GM19035 (cell line): ENCODE results near the gene PPEF2.
"Not testable (repeated sequence)": the region's sequence is repeated elsewhere in the genome, so short reads cannot be mapped to it uniquely, and the experiment has no call there.

Experiments
- ATAC-seq: cut with Tn5 transposase; IDR thresholded peaks from one replicate; pipeline ENCODE4 v1.9.1; 2021; ENCODE audit not compliant: unreplicated experiment

Gene PPEF2

GRCh38 chr4:75898536-75898935 lies 3.7 kb downstream of the PPEF2 start:
- no peak for ATAC-seq

GRCh38 chr4:75895744-75896314 lies 6.4 kb downstream of the PPEF2 start:
- no peak for ATAC-seq

- no peak for ATAC-seq
Observed at GRCh38 chr4:75892508-75892907, 9.7 kb downstream of the PPEF2 start.

GRCh38 chr4:75891611-75892010 lies 10.6 kb downstream of the PPEF2 start:
- ATAC-seq = no peak

GRCh38 chr4:75889537-75890199 lies 12.6 kb downstream of the PPEF2 start:
- no peak for ATAC-seq

GRCh38 chr4:75886104-75886503 lies 16.1 kb downstream of the PPEF2 start:
- no peak for ATAC-seq

GRCh38 chr4:75881476-75881875 lies 20.8 kb downstream of the PPEF2 start:
- no peak for ATAC-seq

GRCh38 chr4:75880278-75880677 lies 22.0 kb downstream of the PPEF2 start:
- ATAC-seq = no peak

- ATAC-seq = no peak
Observed at GRCh38 chr4:75878246-75878756, 24.0 kb downstream of the PPEF2 start.

GRCh38 chr4:75876218-75876617 lies 26.0 kb downstream of the PPEF2 start:
- ATAC-seq = no peak

- ATAC-seq = no peak
Observed at GRCh38 chr4:75869100-75869499, 33.2 kb downstream of the PPEF2 start.

- no peak for ATAC-seq
Observed at GRCh38 chr4:75867130-75867529, 35.1 kb downstream of the PPEF2 start.

- no peak for ATAC-seq
Observed at GRCh38 chr4:75860606-75861005, 41.6 kb downstream of the PPEF2 start.

GRCh38 chr4:75858721-75859120 lies 43.5 kb downstream of the PPEF2 start:
- no peak for ATAC-seq

GRCh38 chr4:75849461-75849860 lies 52.8 kb downstream of the PPEF2 start:
- no peak for ATAC-seq

- ATAC-seq = no peak
Observed at GRCh38 chr4:75848891-75849290, 53.4 kb downstream of the PPEF2 start.

- ATAC-seq = not testable (repeated sequence)
Observed at GRCh38 chr4:75848171-75848760, 54.0 kb downstream of the PPEF2 start.

- ATAC-seq = no peak
Observed at GRCh38 chr4:75845992-75846391, 56.3 kb downstream of the PPEF2 start.

GRCh38 chr4:75844151-75844662 lies 58.0 kb downstream of the PPEF2 start:
- no peak for ATAC-seq

- no peak for ATAC-seq
Observed at GRCh38 chr4:75843596-75843995, 58.7 kb downstream of the PPEF2 start.

GRCh38 chr4:75841641-75842520 lies 60.4 kb downstream of the PPEF2 start:
- ATAC-seq = no peak
